SK-N-SH treated with all-trans-retinoic acid at 6 μM for 48 hours (cell line): ENCODE results near the gene PP2D1.

Experiments used
- ATAC-seq: fragments of 200-7000 bp; cut with Tn5 transposase; 3 replicates; pipeline ENCODE4 v1.9.1; 2020; ENCODE audit warnings: mild to moderate bottlenecking, moderate library complexity
- ARNTL ChIP-seq: fragments of 450-650 bp; formaldehyde crosslinking; IDR thresholded peaks from 2 replicates; pipeline ENCODE4 v1.5.0; 2020; ENCODE audit warnings: low read depth, mild to moderate bottlenecking, moderate library complexity, borderline replicate concordance
- BACH2 ChIP-seq: fragments of 250-450 bp; sonication (Bioruptor Pico); IDR thresholded peaks from 2 replicates; pipeline ENCODE4 v1.9.0; 2021; ENCODE audit warnings: mild to moderate bottlenecking, borderline replicate concordance
- CREB5 ChIP-seq: fragments of 250-450 bp; sonication (Bioruptor Pico); IDR thresholded peaks from 2 replicates; pipeline ENCODE4 v1.5.1; 2020; ENCODE audit warnings: low read depth, mild to moderate bottlenecking, moderate library complexity
- CSDC2 ChIP-seq: fragments of 250-450 bp; sonication (Bioruptor Pico); IDR thresholded peaks from 2 replicates; pipeline ENCODE4 v1.5.0; 2020; ENCODE audit warnings: mild to moderate bottlenecking, moderate library complexity
- CSRNP3 ChIP-seq: fragments of 250-450 bp; sonication (Bioruptor Pico); IDR thresholded peaks from 2 replicates; pipeline ENCODE4 v1.5.1; 2021; ENCODE audit warnings: mild to moderate bottlenecking, moderate library complexity
- ESRRG ChIP-seq: fragments of 250-450 bp; sonication (Bioruptor Pico); IDR thresholded peaks from 2 replicates; pipeline ENCODE4 v1.6.1; 2021; ENCODE audit warnings: mild to moderate bottlenecking
- GLIS3 ChIP-seq: fragments of 250-450 bp; sonication (Bioruptor Pico); IDR thresholded peaks from 2 replicates; pipeline ENCODE4 v1.5.0; 2020; ENCODE audit warnings: mild to moderate bottlenecking, moderate library complexity
- ISL1 ChIP-seq: fragments of 250-450 bp; sonication (Bioruptor Pico); IDR thresholded peaks from 2 replicates; pipeline ENCODE4 v2.1.2; 2022; ENCODE audit warnings: mild to moderate bottlenecking, moderate library complexity
- OSR1 ChIP-seq: fragments of 250-450 bp; sonication (Bioruptor Pico); IDR thresholded peaks from 2 replicates; pipeline ENCODE4 v1.8.0; 2022; ENCODE audit warnings: moderate library complexity, mild to moderate bottlenecking, inconsistent platforms
- PATZ1 ChIP-seq: fragments of 250-450 bp; sonication (Bioruptor Pico); IDR thresholded peaks from 2 replicates; pipeline ENCODE4 v1.8.0; 2020; ENCODE audit warnings: mild to moderate bottlenecking, moderate library complexity, borderline replicate concordance
- POU6F1 ChIP-seq: fragments of 250-450 bp; sonication (Bioruptor Pico); IDR thresholded peaks from 2 replicates; pipeline ENCODE4 v1.8.0; 2021; ENCODE audit warnings: low read depth, mild to moderate bottlenecking, moderate library complexity, borderline replicate concordance
- PPARA ChIP-seq: fragments of 250-450 bp; sonication (Bioruptor Pico); IDR thresholded peaks from 2 replicates; pipeline ENCODE4 v1.5.0; 2020; ENCODE audit warnings: mild to moderate bottlenecking, borderline replicate concordance
- RARB ChIP-seq: fragments of 250-450 bp; sonication (Bioruptor Pico); IDR thresholded peaks from 2 replicates; pipeline ENCODE4 v1.8.0; 2021; ENCODE audit warnings: mild to moderate bottlenecking, moderate library complexity
- SNAI2 ChIP-seq: fragments of 250-450 bp; sonication (Bioruptor Pico); IDR thresholded peaks from 2 replicates; pipeline ENCODE4 v1.5.0; 2020; ENCODE audit warnings: mild to moderate bottlenecking, moderate library complexity
- TCF4 ChIP-seq: fragments of 250-450 bp; sonication (Bioruptor Pico); IDR thresholded peaks from 2 replicates; pipeline ENCODE4 v1.8.0; 2021; ENCODE audit warnings: mild to moderate bottlenecking, moderate library complexity, borderline replicate concordance
- TOX ChIP-seq: fragments of 250-450 bp; sonication (Bioruptor Pico); IDR thresholded peaks from 2 replicates; pipeline ENCODE4 v1.8.0; 2021; ENCODE audit warnings: mild to moderate bottlenecking, moderate library complexity, borderline replicate concordance
- TSHZ2 ChIP-seq: fragments of 250-450 bp; sonication (Bioruptor Pico); IDR thresholded peaks from 2 replicates; pipeline ENCODE4 v1.5.0; 2020; ENCODE audit warnings: mild to moderate bottlenecking, moderate library complexity
- ZC3H10 ChIP-seq: fragments of 250-450 bp; sonication (Bioruptor Pico); IDR thresholded peaks from 2 replicates; pipeline ENCODE4 v1.5.1; 2021; ENCODE audit warnings: mild to moderate bottlenecking, moderate library complexity
- ZFP30 ChIP-seq: fragments of 450-650 bp; formaldehyde crosslinking; IDR thresholded peaks from 2 replicates; pipeline ENCODE4 v1.5.0; 2022; ENCODE audit warnings: mild to moderate bottlenecking, moderate library complexity
- ZNF565 ChIP-seq: fragments of 450-650 bp; formaldehyde crosslinking; conservative IDR thresholded peaks from 2 replicates; pipeline ENCODE4 v1.5.0; 2020; ENCODE audit warnings: low read depth, mild to moderate bottlenecking, moderate library complexity
- ZNF70 ChIP-seq: fragments of 450-650 bp; formaldehyde crosslinking; IDR thresholded peaks from 2 replicates; pipeline ENCODE4 v1.5.0; 2020; ENCODE audit warnings: mild to moderate bottlenecking, moderate library complexity
- ZNF8 ChIP-seq: fragments of 450-650 bp; formaldehyde crosslinking; IDR thresholded peaks from 2 replicates; pipeline ENCODE4 v1.5.0; 2020; ENCODE audit warnings: mild to moderate bottlenecking, moderate library complexity

Gene PP2D1

GRCh38 chr3:20059929-20060328, 47.9 kb upstream of the PP2D1 start:
- ATAC-seq, result no peak
- TF ChIP-seq ZNF70, result no peak
- no peak for TF ChIP-seq ZNF565 (CRISPR knock-in tag)
- TF ChIP-seq CSDC2 (CRISPR knock-in tag), result no peak
- no peak for TF ChIP-seq GLIS3 (CRISPR knock-in tag)
- no peak for TF ChIP-seq ZNF8
- no peak for TF ChIP-seq ZC3H10
- TF ChIP-seq ISL1 (CRISPR knock-in tag), result no peak
- TF ChIP-seq OSR1 (CRISPR knock-in tag), result no peak
- no peak for TF ChIP-seq TOX (CRISPR knock-in tag)
- no peak for TF ChIP-seq TCF4 (CRISPR knock-in tag)
- TF ChIP-seq TSHZ2 (CRISPR knock-in tag), result no peak
- TF ChIP-seq ESRRG (CRISPR knock-in tag), result no peak
- TF ChIP-seq PPARA (CRISPR knock-in tag), result no peak

GRCh38 chr3:20057612-20058180, 45.6 kb upstream of the PP2D1 start:
- TF ChIP-seq TOX (CRISPR knock-in tag) (no peak), RARB (no peak), ZC3H10 (no peak), CSDC2 (CRISPR knock-in tag) (no peak), OSR1 (CRISPR knock-in tag) (no peak), TCF4 (CRISPR knock-in tag) (no peak), ZFP30 (CRISPR knock-in tag) (no peak), SNAI2 (CRISPR knock-in tag) (no peak), ZNF70 (no peak), CSRNP3 (CRISPR knock-in tag) (no peak), BACH2 (no peak), POU6F1 (CRISPR knock-in tag) (no peak), ISL1 (CRISPR knock-in tag) (no peak), TSHZ2 (CRISPR knock-in tag) (no peak), ARNTL (CRISPR knock-in tag) (no peak), PATZ1 (CRISPR knock-in tag) (no peak), CREB5 (CRISPR knock-in tag) (no peak), GLIS3 (CRISPR knock-in tag) (no peak), ZNF565 (CRISPR knock-in tag) (no peak)
- no peak for ATAC-seq
